Spleen (tissue), 7 donors: ENCODE measurements around the gene FRMD5.
"Not testable (repeated sequence)": the region's sequence is repeated elsewhere in the genome, so short reads cannot be mapped to it uniquely, and the experiment has no call there.

Experiments used
- CTCF ChIP-seq, 11 experiments: fragments of 200-600 bp in 7 of 11; fragments of 450-650 bp in 4 of 11; sonication (generic) in 4 of 11; IDR thresholded peaks in 8 of 11; conservative IDR thresholded peaks in 3 of 11; 1 replicate in 7 of 11; 2 replicates in 4 of 11; pipeline versions ENCODE4 v1.4.0 to v1.8.0; 2016 to 2021; ENCODE audit warnings: antibody characterized with exemption in 11 of 11, inconsistent platforms in 4 of 11, mild to moderate bottlenecking in 1 of 11
- POLR2A ChIP-seq, 3 donors: fragments of 450-650 bp; IDR thresholded peaks; one replicate each; pipeline ENCODE4 v1.5.1; 2017; ENCODE audit warnings: antibody characterized with exemption in 3 of 3, mild to moderate bottlenecking in 1 of 3
- POLR2AphosphoS5 ChIP-seq, 3 donors: sonication (generic); formaldehyde crosslinking; IDR thresholded peaks; one replicate each; pipeline ENCODE4 v1.5.1; 2017; ENCODE audit warnings: antibody characterized with exemption in 3 of 3
- donor health status: DM: no; HTN: no; CAD: no; lungs with moderate emphysema.
- donor health status: DM: no; HTN: no; CAD: no.
- donor health status: DM: no; HTN: no; CAD: no.

DNA sequence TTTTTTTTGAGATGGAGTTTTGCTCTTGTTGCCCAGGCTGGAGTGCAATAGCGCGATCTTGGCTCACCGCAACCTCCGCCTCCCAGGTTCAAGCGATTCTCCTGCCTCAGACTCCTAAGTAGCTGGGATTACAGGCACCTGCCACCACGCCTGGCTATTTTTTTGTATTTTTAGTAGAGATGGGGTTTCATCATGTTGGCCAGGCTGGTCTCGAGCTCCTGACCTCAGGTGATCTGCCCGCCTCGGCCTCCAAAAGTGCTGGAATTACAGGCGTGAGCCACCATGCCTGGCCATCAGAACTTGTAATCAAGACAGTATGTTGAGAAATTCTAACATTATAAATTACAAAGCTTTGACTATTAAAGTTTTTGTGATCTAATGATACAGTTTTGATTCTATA, 328.4 kb downstream of the FRMD5 start:
- TF ChIP-seq CTCF (IDR thresholded peaks at IDR 0.05 in 8 of 11, conservative IDR thresholded peaks at IDR 0.05 in 3 of 11); POLR2A (IDR thresholded peaks at IDR 0.05); POLR2AphosphoS5 (IDR thresholded peaks at IDR 0.05): not testable (repeated sequence)
